HAP-1 (cell line): Measurements from ENCODE around the gene SRD5A1.
A peak's percentile ranks its signal among the peaks of the same experiment; 100 is the strongest.
"Not testable (repeated sequence)": the region's sequence is repeated elsewhere in the genome, so short reads cannot be mapped to it uniquely, and the experiment has no call there.

Experiments
- DNase-seq, 2 experiments: peaks; one replicate each; pipeline ENCODE4 v3.0.0-alpha.2; 2016 to 2020; ENCODE audit warnings: low spot score in 2 of 2
- H3K27me3 ChIP-seq: fragments of 250-450 bp; sonication (Bioruptor Pico); 2 replicates; pipeline ENCODE4 v1.5.1; 2020; ENCODE audit warnings: low read depth, mild to moderate bottlenecking, moderate library complexity
- H3K36me3 ChIP-seq: fragments of 250-450 bp; sonication (Bioruptor Pico); replicated peaks from 2 replicates; pipeline ENCODE4 v1.5.1; 2020; ENCODE audit warnings: mild to moderate bottlenecking
- H3K4me1 ChIP-seq: fragments of 250-450 bp; sonication (Bioruptor Pico); 2 replicates; pipeline ENCODE4 v1.5.1; 2020; ENCODE audit warnings: mild to moderate bottlenecking
- H3K4me3 ChIP-seq: fragments of 250-450 bp; sonication (Bioruptor Pico); 2 replicates; pipeline ENCODE4 v1.5.1; 2020; ENCODE audit warnings: mild to moderate bottlenecking, moderate library complexity
- H3K9me3 ChIP-seq: fragments of 250-450 bp; sonication (Bioruptor Pico); 2 replicates; pipeline ENCODE4 v1.5.1; 2020; ENCODE audit warnings: mild to moderate bottlenecking, moderate library complexity
- in situ Hi-C: fragments of 300-500 bp; cut with MboI; formaldehyde crosslinking; loops from 3 replicates; pipeline ENCODE4 v1.14.3; 2020; ENCODE audit warnings: low sequenced_read_pairs, inconsistent platforms, mixed read lengths

The SRD5A1 gene

DNA sequence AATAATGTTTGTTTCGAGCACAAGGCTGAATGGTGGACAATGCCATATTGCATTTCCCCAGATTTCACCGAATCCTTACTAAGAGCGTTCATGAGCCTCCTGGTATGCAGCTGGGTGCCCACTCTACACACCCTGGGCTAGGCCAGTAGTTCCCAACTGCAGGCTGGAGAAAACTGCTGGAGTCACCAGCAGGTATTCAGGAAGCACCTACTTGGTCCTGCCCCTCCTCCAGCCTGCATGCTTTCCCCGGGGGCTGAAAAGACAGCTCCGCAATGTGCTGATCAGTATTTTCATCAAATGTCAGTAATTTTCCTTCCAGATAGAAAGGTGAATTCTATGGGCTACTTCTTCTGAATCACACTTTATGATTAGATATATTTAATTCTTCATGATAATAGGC is 34.4 kb downstream of the SRD5A1 start:
- no peak for DNase-seq
- in situ Hi-C loops = no loop called here
- Histone ChIP-seq H3K4me1 (no peaks in the 10 kb centered on the region), H3K4me3 (no peak overlapping the region), H3K27me3 (no peaks in the 10 kb centered on the region), H3K9me3 (no peaks in the 10 kb centered on the region), H3K36me3 (no peaks in the 10 kb centered on the region)

DNA sequence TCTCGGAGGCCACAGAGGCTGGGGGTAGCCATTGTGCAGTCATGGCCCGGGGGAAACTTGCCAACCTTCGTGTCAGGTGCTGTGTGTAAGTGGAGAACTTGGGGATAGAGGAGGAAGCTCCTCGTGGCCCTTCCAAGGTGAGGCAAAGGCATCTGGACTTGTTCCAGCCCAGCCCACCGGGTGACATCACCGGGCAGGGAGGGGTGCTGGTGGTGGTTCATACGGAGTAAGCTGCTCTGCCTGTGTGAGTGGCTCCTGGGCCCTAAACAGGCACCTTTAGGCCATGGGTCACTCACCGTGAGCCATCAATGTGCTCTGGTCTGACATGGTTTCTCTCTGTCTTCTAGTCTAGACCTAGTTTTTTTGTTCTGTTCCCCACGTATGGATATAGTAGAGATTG is 35.5 kb downstream of the SRD5A1 start:
- H3K4me3 ChIP-seq, H3K36me3 ChIP-seq, H3K27me3 ChIP-seq, H3K9me3 ChIP-seq, DNase-seq, in situ Hi-C loops, H3K4me1 ChIP-seq: not testable (repeated sequence)

DNA sequence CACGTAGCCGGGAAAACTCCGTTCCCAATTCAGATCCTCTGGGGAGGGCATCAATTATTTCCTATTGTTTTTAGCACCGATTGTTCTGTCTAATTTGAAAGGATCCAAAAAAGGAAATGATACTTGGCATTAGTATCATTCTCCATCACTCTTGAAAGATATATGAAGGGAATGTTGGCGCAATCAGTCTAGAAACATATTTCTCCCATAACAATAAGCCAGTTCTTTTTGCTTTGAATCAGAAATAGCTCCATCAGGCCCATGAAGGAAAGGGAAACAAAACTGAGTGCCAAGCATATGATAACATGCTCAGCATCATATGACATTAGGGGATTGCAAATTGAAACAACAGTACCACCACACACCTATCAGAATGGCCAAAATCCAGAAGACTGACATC is 39.8 kb downstream of the SRD5A1 start:
- DNase-seq = no peak
- peaks cover 3% of the 10 kb centered on the region; the same call in 1 of the 2 replicates for H3K9me3 ChIP-seq
- H3K4me3 ChIP-seq = no peak overlapping the region
- no peaks in the 10 kb centered on the region for H3K27me3 ChIP-seq
- no peaks in the 10 kb centered on the region for H3K4me1 ChIP-seq
- no peaks in the 10 kb centered on the region for H3K36me3 ChIP-seq
- in situ Hi-C loops = no loop called here

DNA sequence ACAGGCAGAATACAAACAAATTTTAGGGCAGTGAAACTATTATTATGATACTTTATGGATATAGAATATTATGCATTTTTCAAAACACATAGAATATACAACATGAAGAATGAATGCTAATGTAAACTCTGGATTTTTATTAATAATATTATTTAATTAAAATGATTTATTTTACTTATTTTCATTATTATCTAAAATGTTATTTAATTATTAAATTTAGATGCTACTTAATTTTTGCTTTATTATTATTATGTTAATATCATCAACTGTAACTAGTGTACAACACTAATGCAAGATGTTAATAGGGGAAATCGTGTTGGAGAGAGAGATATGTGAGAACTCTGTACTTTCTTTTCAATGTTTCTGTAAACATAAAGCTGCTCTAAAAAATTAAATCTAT is 40.7 kb downstream of the SRD5A1 start:
- Histone ChIP-seq H3K9me3 (peaks cover 3% of the 10 kb centered on the region; the same call in 1 of the 2 replicates), H3K4me1 (no peaks in the 10 kb centered on the region), H3K27me3 (no peaks in the 10 kb centered on the region), H3K36me3 (no peaks in the 10 kb centered on the region), H3K4me3 (no peak overlapping the region)
- no peak for DNase-seq
- in situ Hi-C loops = no loop called here

DNA sequence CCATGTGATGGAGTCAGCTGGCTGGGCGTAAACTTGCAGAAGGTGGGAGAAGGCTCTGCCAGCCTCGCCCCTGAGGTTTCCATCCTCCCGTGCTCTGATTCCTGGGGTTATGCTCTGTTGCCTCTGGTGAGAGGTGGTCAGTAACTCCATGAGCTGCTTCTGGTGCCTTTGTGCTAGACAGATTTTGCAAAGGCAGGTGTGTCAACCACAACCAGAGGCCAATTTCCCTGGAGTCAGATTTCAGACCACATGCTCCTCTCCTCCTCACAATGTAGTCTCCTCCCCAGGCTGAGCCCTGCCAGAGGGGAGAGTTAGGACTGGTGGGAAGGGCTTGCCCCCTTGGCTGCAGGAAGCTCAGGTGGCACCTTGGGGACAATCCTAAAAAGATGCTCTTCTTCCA is 41.2 kb downstream of the SRD5A1 start:
- Histone ChIP-seq H3K27me3 (no peaks in the 10 kb centered on the region), H3K4me1 (no peaks in the 10 kb centered on the region), H3K9me3 (peaks cover 3% of the 10 kb centered on the region; the same call in 1 of the 2 replicates), H3K4me3 (no peak overlapping the region), H3K36me3 (no peaks in the 10 kb centered on the region)
- no peak for DNase-seq
- in situ Hi-C loops = no loop called here

DNA sequence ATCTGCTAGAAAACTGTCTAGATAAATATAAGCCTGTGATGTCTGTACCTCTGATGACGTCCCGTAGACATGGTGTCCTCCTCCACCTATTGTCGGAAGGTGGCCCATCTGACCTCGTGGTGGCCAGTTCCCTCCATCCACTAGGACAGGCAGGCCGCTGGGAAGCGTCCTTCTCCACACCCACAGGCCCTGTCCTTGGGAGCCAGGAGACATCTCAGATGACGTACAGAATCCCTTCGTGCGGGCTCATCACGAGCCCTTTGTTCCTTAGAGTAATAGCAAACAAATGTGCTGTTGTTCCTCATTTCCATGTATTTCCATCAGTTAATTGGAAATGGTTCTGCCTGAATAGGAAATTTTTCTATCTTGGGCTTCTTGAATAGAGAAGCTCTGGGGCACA is 41.6 kb downstream of the SRD5A1 start:
- Histone ChIP-seq H3K4me3 (no peak overlapping the region), H3K4me1 (no peaks in the 10 kb centered on the region), H3K36me3 (no peaks in the 10 kb centered on the region), H3K27me3 (no peaks in the 10 kb centered on the region), H3K9me3 (peaks cover 3% of the 10 kb centered on the region; the same call in 1 of the 2 replicates)
- no peak for DNase-seq
- in situ Hi-C loops = no loop called here

DNA sequence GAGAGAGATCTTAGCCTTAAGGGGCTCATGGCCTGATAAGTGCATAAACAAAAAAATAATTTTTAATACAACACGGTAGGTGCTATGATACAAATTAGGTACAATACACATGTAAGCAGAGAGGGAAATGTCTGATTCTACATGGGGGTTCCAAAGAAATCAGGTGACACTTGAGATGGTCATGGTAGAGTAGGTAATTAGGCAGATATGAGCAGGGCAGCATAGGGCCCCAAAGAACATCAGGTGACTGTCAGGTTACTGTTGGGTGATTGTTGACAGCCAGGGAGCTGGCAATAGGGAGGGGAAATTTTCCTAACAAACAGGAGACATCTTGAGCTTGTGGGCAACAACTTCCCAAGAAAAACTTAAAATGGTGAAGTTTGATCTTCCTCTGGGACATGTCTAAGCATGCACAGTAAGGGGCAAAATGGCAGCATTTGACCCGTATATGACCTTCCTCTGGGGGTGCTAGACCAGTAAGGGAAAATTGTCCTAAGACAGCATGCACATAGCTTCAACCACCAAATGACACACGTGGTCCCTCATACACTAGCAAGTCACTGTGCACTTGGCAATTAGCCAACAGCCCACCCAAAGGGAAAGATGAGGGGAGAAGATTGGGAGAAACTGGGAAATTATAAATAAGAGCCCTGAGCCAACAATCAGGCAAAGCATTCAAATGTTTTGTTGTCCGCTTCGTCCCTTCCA is 42.7 kb downstream of the SRD5A1 start:
- in situ Hi-C loops = no loop called here
- H3K9me3 ChIP-seq = peaks cover 3% of the 10 kb centered on the region; the same call in 1 of the 2 replicates
- no peak overlapping the region for H3K4me3 ChIP-seq
- no peaks in the 10 kb centered on the region for H3K4me1 ChIP-seq
- no peaks in the 10 kb centered on the region for H3K36me3 ChIP-seq
- DNase-seq = no peak
- no peaks in the 10 kb centered on the region for H3K27me3 ChIP-seq

DNA sequence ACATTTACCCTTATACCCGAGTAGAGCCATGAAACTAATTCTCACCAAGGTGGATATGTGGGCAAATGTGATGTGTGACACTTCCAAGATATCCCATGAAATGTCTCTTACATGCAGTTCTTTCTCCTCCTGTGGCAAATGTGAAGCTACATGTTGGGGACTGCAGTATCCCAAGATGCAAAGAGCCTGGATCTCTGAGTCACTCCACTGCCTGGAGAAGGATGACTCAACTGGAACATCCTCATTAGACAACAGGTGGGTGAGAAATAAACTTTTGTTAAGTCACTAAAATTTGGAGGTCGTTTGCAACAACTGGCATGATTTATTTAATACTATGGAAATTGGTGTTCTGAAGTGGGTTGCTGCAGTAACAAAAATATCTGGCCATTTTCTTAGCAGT is 43.5 kb downstream of the SRD5A1 start:
- in situ Hi-C loops = no loop called here
- Histone ChIP-seq H3K4me3 (no peak overlapping the region), H3K36me3 (no peaks in the 10 kb centered on the region), H3K27me3 (no peaks in the 10 kb centered on the region), H3K9me3 (peaks cover 3% of the 10 kb centered on the region; the same call in 1 of the 2 replicates), H3K4me1 (no peaks in the 10 kb centered on the region)
- DNase-seq = no peak

DNA sequence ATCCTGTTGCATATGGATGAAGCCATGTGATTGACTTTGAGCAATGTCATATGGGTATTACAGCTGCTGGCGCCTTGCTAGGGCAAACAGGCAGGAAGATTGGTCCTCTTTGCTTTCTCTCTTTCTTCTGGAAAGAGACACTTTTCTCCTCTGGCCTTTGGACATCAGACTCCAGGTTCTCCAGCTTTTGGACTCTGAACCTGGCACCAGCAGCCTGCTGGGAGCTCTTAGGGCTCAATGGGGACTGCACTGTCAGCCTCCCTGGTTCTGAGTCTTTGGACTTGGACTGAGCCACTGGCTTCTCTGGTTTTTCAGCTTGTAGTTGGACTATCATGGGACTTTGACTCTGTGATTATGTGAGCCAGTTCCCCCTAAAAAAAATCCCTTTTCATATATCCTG is 45.1 kb downstream of the SRD5A1 start:
- Histone ChIP-seq H3K36me3 (no peaks in the 10 kb centered on the region), H3K4me1 (no peaks in the 10 kb centered on the region), H3K27me3 (no peaks in the 10 kb centered on the region), H3K4me3 (no peak overlapping the region), H3K9me3 (peaks cover 3% of the 10 kb centered on the region; the same call in 1 of the 2 replicates)
- DNase-seq = no peak
- in situ Hi-C loops = no loop called here

DNA sequence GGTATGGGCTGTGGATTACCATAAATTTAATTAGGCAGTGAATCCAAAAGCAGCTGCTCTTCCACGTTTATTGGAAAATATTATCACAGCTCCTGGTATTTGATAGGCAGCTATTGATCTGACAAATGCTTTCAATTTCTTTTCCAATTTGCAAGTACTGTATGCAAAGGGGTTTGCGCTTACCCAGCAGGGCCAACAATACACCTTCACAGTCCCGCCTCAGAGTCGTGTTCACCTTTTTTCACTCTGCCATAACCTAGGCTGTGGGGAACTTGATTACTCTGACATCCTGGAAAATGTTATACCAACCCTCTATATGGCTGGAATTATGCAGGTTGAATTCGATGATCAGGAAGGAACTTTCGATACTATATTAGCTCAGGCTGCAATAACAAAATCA is 47.7 kb downstream of the SRD5A1 start:
- no peaks in the 10 kb centered on the region for H3K9me3 ChIP-seq
- in situ Hi-C loops = no loop called here

DNA sequence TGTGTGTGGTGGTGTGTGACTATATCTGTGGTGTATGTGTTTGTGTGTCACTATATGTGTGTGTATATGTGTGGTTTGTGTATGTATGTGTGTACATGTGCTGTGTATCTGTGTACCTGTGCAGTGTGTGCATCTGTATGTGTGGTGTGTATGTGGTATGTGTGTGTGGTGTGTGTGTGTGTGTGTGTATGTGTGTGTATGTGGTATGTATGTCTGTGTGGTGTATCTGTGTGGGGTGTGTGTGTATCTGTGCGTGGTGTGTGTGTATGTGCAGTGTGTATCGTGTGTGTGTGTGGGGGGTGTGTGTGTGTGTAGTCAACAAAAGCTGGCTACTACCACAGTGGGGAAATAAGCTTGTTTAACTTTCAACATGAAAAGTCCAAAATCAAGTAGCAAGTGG is 48.4 kb downstream of the SRD5A1 start:
- DNase-seq = no peak
- in situ Hi-C loops = no loop called here
- no peak overlapping the region for H3K4me3 ChIP-seq
- H3K4me1 ChIP-seq = no peaks in the 10 kb centered on the region
- no peaks in the 10 kb centered on the region for H3K27me3 ChIP-seq
- no peaks in the 10 kb centered on the region for H3K36me3 ChIP-seq
- H3K9me3 ChIP-seq = no peaks in the 10 kb centered on the region

More for the DNA sequence above, 47.7 kb downstream of the SRD5A1 start:
- H3K4me1 ChIP-seq = no peaks in the 10 kb centered on the region
- no peak overlapping the region for H3K4me3 ChIP-seq
- no peak for DNase-seq
- H3K27me3 ChIP-seq = no peaks in the 10 kb centered on the region
- no peaks in the 10 kb centered on the region for H3K36me3 ChIP-seq

DNA sequence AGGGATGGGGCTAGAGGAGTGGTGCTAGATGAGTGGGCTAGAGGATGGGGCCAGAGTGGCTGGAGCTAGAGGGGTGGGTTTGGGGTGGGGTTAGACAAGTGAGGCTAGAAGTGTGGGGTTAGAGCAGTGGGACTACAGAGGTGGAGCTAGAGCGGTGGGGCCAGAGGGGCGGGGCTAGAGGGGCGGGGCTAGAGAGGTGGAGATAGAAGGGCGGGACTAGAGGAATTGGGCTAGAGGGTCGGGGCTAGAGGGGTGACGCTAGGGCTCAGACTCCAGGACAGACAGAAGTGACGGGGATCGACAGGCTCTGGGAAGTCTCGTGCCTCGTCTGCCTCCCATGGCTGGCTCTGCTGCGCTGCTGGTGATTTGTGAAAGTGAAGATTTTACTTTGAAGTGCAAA is 49.0 kb downstream of the SRD5A1 start:
- DNase-seq = peak in 1 of 2 experiments; percentile 34
- no peaks in the 10 kb centered on the region for H3K27me3 ChIP-seq
- no peaks in the 10 kb centered on the region for H3K4me1 ChIP-seq
- in situ Hi-C loops = no loop called here
- no peak overlapping the region for H3K4me3 ChIP-seq
- no peaks in the 10 kb centered on the region for H3K36me3 ChIP-seq
- no peaks in the 10 kb centered on the region for H3K9me3 ChIP-seq

DNA sequence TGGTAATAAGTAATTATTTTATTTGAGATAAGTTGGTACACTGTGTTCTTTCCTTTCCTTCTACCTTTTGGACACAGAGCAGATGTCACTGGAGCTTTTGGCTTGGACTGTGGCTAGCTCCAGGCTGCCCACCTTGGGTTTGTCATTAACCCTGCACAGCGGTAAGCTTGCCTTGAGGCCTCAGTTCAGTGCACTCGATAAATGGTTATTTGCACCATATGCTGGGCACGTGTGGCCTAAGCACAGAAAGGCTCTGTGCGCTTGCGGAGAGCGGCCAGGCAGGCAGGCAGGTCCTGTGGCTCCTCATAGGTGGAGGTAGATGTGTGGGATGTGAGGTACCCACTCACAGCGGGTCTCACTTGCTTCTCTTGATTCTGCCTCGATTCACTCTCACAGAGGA is 50.0 kb downstream of the SRD5A1 start:
- Histone ChIP-seq H3K4me3 (no peak overlapping the region), H3K9me3 (no peaks in the 10 kb centered on the region), H3K36me3 (no peaks in the 10 kb centered on the region), H3K27me3 (no peaks in the 10 kb centered on the region), H3K4me1 (no peaks in the 10 kb centered on the region)
- in situ Hi-C loops = no loop called here
- DNase-seq = no peak

DNA sequence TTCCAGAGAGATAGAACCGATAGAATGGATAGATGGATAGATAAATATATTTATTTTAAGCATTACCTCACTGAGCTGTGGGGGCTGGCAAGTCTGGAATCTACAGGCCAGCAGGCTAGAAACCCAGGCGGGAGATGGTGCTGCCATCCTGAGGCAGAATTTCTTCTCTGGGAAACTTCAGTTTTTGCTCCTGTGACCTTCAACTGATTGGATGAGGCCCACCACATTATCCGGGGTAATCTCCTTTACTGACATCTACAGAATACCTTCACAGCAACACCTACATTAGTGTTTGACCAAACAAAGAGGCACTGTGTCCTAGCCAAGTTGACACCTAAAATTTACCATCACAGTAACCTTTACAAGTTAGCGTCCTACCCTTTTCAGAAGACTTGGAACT is 50.8 kb downstream of the SRD5A1 start:
- in situ Hi-C loops = no loop called here
- H3K4me3 ChIP-seq = no peak overlapping the region
- no peaks in the 10 kb centered on the region for H3K9me3 ChIP-seq
- DNase-seq = no peak
- no peaks in the 10 kb centered on the region for H3K27me3 ChIP-seq
- H3K36me3 ChIP-seq = no peaks in the 10 kb centered on the region
- no peaks in the 10 kb centered on the region for H3K4me1 ChIP-seq

DNA sequence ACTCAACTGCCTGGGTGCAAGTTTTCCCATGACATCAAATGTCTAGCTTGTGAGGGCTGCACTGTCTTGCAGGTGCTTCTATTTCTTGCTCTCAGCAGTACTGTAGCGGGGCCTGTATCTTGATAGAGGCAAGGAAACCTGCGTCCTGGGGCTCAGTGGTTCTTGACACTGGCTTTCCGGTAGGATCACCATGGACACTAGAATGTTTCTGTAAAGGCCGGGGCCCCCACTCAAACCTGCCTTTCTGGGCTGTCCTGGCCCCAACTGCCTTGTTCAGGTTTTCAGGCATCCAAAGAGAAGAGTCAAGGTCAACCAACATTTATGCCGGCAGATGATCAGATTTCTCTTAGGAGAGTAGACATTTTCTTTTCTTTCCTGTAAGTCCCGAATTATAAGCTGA is 53.3 kb downstream of the SRD5A1 start:
- Histone ChIP-seq H3K36me3 (no peaks in the 10 kb centered on the region), H3K9me3 (no peaks in the 10 kb centered on the region), H3K4me3 (no peak overlapping the region), H3K27me3 (0 out of 2 replicates have a peak, but pooled peaks cover 2% of the 10 kb centered on the region), H3K4me1 (no peaks in the 10 kb centered on the region)
- in situ Hi-C loops = no loop called here
- no peak for DNase-seq
